ENCODE results near the gene GSS.

GSS gene

DNA sequence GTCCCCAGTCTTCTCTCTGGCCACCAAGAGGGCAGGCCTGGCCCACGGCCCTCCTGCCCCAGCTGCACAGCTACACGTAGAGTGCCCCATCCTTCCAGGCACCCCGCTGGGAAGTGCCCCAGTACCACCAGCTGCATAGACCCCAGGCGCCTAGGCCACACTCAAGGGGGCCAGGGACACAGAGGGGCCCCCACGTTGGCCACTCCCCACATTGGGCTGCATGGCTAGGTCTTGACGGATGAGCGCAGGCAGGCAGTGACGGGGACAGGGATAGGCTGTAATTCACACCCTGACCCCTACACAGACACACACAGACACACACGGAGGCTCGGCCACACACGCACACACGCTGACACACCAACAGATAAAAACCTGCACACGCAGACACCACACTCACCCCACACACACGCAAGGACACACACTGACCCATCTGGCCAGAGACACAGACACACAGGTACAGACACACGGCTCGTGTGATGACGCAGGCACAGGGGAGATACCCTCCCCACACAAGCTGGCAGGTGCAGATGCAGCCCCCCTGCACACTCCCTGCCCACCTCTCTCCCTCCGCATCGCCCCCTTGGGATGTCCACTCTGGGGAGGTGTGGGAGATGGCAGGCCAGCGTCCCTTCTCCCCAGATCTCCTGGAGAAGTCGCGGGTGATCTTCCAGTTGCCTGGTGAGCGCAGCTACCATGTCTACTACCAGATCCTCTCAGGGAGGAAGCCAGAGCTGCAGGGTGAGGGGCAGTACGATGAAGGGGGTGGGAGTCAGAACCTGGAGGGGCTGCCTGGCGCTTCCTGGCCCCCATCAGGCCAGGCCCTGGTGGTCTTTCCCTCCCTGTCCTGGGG lies 30.1 kb upstream of the GSS start:
- H3K4me2 ChIP-seq, result no peak overlapping the region

DNA sequence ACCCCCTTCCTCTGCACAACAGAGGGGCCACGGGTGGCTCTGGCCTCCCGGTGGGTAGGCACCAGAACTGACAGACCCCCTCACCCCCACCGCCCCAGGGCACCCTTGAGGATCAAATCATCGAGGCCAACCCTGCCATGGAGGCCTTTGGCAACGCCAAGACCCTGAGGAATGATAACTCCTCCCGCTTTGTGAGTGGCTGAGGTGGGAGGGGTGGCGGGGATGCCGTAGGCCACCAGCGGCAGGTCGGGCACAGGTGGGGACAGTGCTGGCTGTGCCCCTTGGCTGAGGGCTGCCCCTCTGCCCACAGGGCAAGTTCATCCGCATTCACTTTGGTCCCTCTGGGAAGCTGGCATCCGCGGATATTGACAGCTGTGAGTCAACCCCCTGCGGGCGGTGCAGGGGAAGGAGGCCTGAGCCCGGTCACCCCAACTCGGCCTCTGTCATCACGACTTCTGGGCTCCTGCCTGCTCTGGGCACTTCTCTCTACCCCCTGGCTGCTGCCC lies 29.2 kb upstream of the GSS start:
- Histone ChIP-seq H3K4me2 (no peak overlapping the region), H3K36me3 (no peaks in the 10 kb centered on the region), H3K27ac (no peak overlapping the region), H3K9me3 (no peaks in the 10 kb centered on the region), H3K4me3 (no peak overlapping the region), H3K27me3 (no peaks in the 10 kb centered on the region), H3K9ac (no peak overlapping the region), H4K20me1 (no peaks in the 10 kb centered on the region), H3K4me1 (peaks cover 14% of the 10 kb centered on the region)
- no peak for TF ChIP-seq Cebpa-rat (IDR thresholded peaks at IDR 0.05)

More for the DNA sequence above, 30.1 kb upstream of the GSS start:
- 0 out of 2 replicates have a peak, but pooled peaks cover 2% of the 10 kb centered on the region for H3K36me3 ChIP-seq
- no peaks in the 10 kb centered on the region for H3K27me3 ChIP-seq
- H3K27ac ChIP-seq, result no peak overlapping the region
- no peak for TF ChIP-seq Cebpa-rat (IDR thresholded peaks at IDR 0.05)
- no peak overlapping the region for H3K9ac ChIP-seq
- H3K4me3 ChIP-seq, result no peak overlapping the region
- peaks cover 14% of the 10 kb centered on the region for H3K4me1 ChIP-seq
- no peaks in the 10 kb centered on the region for H4K20me1 ChIP-seq
- H3K9me3 ChIP-seq, result no peaks in the 10 kb centered on the region

DNA sequence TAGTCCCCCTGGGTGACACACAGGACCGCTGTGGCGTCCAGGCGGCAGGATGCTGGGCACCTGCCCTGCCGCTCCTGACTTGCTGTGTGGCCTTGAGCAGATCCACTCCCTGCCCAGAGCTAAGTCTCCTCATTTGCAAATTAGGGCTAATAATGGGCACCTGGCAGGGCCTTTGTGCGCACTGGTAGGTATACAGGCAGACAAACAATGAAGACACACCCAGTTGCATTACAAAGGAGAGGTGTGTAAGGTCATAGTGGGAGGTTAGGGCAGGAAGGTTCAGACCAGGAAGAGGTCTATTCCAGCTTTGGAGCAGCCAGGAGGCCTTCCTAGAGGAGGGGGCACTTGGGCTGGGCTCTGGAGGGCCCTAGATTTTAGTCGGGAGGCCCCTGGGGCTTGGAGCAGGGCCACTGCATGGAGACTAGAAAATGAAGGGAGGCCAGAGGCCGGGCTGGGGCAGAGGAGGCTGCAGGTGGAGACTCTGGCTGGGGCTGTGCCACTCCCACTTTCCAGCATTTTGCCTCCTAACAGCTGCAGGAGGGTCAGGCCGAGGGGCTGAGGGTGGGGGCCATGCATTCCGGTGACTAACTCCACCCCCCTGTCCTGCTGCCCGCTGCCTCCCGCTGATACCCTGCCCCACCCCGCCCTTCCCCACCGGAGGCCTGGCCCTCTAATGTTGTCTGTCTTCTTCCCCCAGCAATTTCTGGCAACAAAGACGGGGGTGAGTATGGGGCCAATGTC lies 28.6 kb upstream of the GSS start:
- Histone ChIP-seq H3K36me3 (no peaks in the 10 kb centered on the region), H3K4me1 (peaks cover 14% of the 10 kb centered on the region), H3K4me2 (peak overlapping the region; percentile 56; the same call in 1 of the 2 replicates), H3K27me3 (no peaks in the 10 kb centered on the region), H3K27ac (no peak overlapping the region), H4K20me1 (no peaks in the 10 kb centered on the region), H3K4me3 (no peak overlapping the region), H3K9me3 (no peaks in the 10 kb centered on the region), H3K9ac (no peak overlapping the region)
- no peak for TF ChIP-seq Cebpa-rat (IDR thresholded peaks at IDR 0.05)

DNA sequence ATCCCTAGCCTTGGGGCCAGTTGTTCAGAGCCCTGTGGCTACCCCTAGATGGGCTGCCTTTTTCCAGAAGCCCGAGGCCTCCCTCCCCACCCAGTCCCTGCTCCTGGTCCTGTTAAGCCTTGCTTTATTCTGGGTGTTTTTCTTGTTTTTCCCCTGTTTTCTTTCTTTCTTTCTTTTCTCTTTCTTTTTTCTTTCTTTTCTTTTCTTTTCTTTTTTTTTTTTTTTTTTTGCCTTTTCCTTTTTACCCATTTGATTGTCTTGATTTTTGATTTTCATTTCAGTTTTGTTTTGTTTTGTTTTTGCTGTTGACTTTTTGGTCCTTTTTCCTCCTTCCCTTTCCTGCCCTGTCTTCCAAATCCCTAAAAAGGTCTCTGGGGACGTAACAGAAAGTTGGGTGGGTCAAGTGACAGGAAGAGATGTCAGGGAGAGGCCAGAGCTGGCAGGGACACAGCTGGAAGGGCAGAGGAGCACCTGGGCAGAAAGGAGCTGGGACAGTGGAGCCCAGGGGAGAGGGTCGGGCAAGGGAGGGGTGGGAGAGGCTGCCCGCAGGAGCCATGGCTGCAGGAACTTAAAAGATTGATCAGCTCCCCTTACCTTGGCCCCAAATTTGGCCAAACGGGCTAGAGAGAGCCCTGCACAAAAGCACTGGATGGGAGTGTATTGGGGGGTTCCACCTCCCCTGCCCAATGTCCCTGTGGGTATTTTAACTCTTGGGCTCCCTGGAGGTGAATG lies 27.6 kb upstream of the GSS start:
- Histone ChIP-seq H3K27ac (peak overlapping the region; percentile 38; the same call in 1 of the 2 replicates), H3K36me3 (no peaks in the 10 kb centered on the region), H3K4me2 (peak overlapping the region; percentile 56), H3K9ac (no peak overlapping the region), H3K4me3 (no peak overlapping the region), H3K4me1 (peaks cover 18% of the 10 kb centered on the region), H4K20me1 (no peaks in the 10 kb centered on the region), H3K9me3 (no peaks in the 10 kb centered on the region), H3K27me3 (no peaks in the 10 kb centered on the region)
- TF ChIP-seq Cebpa-rat (IDR thresholded peaks at IDR 0.05), result no peak

DNA sequence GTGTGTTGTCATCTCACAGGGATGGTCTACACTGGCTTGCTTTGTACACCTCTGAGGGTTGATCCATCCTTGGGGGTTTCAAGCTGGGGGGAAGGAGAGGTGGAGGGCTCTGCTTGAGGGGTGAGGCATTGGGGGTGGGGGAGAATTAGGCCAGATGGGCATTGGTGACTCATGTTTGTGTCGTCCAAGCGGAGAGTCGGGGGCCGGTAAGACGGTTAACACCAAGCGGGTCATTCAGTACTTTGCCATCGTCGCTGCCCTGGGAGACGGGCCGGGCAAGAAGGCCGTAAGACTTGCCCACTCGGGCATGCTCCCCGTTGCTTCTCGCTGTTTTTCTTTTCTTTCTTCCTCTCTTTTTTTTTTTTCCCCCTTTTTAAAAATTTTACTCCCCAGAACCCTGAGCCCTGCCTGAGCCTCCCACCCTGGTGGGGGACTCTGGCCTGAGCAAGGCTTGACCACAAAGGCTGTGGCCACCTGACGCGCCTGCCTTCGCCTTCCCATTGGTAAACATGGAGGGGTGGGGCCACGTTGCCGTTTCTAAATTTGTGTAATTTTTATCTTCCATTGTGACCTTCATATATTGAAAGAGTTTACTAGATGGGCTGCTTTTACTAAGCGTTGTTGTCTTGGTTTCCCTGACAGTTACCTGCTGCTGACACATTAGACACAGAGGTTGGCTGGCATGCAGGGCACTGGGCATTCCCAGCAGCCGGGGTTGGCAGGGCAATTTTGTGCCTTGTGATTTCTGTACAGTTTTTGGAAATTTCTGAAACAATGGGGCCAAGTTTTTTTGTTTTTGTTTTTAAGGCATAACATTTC lies 26.9 kb upstream of the GSS start:
- Histone ChIP-seq H3K4me2 (no peak overlapping the region), H3K36me3 (no peaks in the 10 kb centered on the region)

DNA sequence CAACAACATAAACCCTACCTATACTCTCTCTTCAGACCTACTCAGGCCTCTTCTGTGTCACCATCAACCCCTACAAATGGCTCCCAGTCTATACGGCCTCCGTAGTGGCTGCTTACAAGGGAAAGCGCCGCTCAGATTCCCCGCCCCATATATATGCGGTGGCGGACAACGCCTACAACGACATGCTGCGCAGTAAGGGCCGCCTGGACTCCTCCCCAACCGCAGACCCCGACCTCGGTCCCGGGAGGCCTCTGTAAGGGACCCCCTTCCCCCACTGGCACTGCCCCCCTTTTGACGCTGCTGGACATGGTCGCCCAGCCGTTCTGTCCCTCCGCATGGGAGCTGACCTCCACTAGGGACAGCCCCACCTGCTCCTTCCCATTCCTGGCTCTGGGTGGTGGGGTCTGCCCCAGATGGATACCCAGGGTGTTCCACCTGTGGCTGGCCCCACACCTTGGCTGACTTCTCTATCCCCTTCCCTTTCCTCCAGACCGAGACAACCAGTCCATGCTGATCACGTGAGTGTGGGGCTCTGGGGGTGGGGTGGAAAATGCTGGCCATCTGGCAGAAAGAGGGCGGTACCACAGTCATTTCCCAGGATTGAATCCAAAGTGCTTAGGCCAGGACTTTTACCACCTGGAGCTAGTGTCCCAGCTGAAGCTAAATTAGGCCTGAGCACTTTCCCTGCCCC lies 25.1 kb upstream of the GSS start:
- H3K4me2 ChIP-seq, result no peak overlapping the region
- no peak overlapping the region for H3K4me3 ChIP-seq
- no peak overlapping the region for H3K9ac ChIP-seq
- H4K20me1 ChIP-seq, result no peaks in the 10 kb centered on the region
- peaks cover 33% of the 10 kb centered on the region for H3K4me1 ChIP-seq
- no peaks in the 10 kb centered on the region for H3K27me3 ChIP-seq
- TF ChIP-seq Cebpa-rat (IDR thresholded peaks at IDR 0.05), result no peak
- H3K9me3 ChIP-seq, result no peaks in the 10 kb centered on the region
- H3K36me3 ChIP-seq, result no peaks in the 10 kb centered on the region
- no peak overlapping the region for H3K27ac ChIP-seq

More for the DNA sequence above, 26.9 kb upstream of the GSS start:
- Histone ChIP-seq H4K20me1 (no peaks in the 10 kb centered on the region), H3K4me1 (peaks cover 26% of the 10 kb centered on the region), H3K27me3 (no peaks in the 10 kb centered on the region), H3K4me3 (no peak overlapping the region), H3K9me3 (no peaks in the 10 kb centered on the region), H3K27ac (no peak overlapping the region), H3K9ac (no peak overlapping the region)
- no peak for TF ChIP-seq Cebpa-rat (IDR thresholded peaks at IDR 0.05)

DNA sequence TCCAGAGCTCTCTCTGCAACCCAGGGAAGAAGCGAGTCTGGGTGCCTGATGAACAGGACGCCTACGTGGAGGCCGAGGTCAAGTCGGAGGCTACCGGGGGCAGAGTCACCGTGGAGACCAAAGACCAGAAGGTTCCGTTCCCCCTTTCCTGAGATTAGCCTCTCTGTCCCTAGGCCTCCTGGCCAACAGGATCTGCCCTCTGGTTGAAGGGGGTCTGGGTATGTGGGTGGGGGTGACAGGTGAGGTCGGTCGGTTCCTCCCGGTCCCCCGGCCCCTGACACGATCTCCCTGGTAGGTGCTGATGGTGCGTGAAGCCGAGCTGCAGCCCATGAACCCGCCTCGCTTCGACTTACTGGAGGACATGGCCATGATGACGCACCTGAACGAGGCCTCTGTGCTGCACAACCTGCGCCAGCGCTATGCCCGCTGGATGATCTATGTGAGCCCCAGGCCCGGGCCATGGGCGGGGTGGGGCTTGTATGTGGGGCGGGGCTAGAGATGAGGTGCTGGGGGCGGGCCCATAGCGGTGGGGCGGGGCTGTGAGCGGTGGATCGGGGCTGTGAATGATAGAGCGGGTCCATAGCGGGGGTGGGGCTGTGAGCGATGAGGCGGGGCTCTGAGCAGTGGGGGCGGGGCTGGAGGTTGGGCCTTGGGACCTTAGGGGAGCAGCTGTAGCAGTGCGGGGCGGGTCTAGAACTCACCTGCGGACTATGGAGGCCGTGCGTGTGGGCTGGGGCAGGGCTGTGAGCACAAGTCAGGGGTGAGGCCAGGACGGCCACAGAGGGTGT lies 24.0 kb upstream of the GSS start:
- TF ChIP-seq Cebpa-rat (IDR thresholded peaks at IDR 0.05), result no peak
- H3K9ac ChIP-seq, result no peak overlapping the region
- H3K4me3 ChIP-seq, result no peak overlapping the region
- no peaks in the 10 kb centered on the region for H3K36me3 ChIP-seq
- H3K27me3 ChIP-seq, result no peaks in the 10 kb centered on the region
- no peaks in the 10 kb centered on the region for H4K20me1 ChIP-seq
- no peak overlapping the region for H3K27ac ChIP-seq
- no peaks in the 10 kb centered on the region for H3K9me3 ChIP-seq
- no peak overlapping the region for H3K4me2 ChIP-seq
- peaks cover 33% of the 10 kb centered on the region for H3K4me1 ChIP-seq

DNA sequence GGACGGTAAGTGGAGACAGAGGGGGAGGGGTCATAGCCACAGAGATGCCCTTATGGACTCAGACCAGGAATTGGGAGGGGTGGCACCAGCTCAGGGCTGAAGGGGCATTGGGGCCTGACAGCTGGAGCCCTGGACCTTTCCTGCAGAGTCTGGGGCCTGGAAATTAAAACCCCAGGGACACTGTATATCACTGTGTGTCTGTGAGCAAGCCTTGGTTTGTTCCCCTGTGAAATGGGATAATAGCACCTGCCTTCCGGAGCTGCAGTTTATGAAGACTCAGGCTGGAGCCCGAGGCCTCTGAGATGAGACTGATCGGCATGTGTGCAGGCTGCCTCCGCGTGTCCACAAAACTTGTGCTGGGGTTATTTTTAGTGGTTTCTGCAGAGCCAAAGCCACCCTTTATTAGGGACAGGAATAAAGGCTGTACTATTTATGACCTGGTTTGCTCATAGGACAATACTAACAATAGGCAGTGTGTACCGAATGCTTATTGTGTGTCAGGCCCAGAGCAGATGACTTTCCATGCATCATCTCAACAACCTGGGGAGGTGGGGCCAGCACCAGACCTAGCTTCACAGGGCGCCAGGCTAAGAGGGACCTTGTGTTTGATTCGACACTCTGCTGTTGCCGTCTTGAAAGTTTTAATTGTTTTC lies 22.6 kb upstream of the GSS start:
- no peak for TF ChIP-seq Cebpa-rat (IDR thresholded peaks at IDR 0.05)
- no peaks in the 10 kb centered on the region for H4K20me1 ChIP-seq

More for the DNA sequence above, 22.6 kb upstream of the GSS start:
- no peaks in the 10 kb centered on the region for H3K36me3 ChIP-seq
- no peaks in the 10 kb centered on the region for H3K27me3 ChIP-seq
- H3K9me3 ChIP-seq, result no peaks in the 10 kb centered on the region
- peaks cover 23% of the 10 kb centered on the region for H3K4me1 ChIP-seq
- H3K9ac ChIP-seq, result no peak overlapping the region
- peak overlapping the region; percentile 57 for H3K4me2 ChIP-seq
- no peak overlapping the region for H3K27ac ChIP-seq
- H3K4me3 ChIP-seq, result no peak overlapping the region

All from BLaER1 (cell line).